Stomach (tissue), 9 donors: ENCODE measurements around the gene BABAM2. TPM values are rescaled to one million over a fixed set of nuclear protein-coding genes. Genes with fewer than 3 reads are reported as not detected.

Experiments
- DNase-seq, 2 donors: peaks; one replicate each; pipeline versions ENCODE4 v3.0.0 to v3.0.0-alpha.2; 2013 to 2019
- H3K27ac ChIP-seq, 5 donors: fragments of 200-600 bp in 4 of 5; sonication (generic) in 4 of 5; one replicate each; pipeline ENCODE4 v1.5.1; 2013 to 2019; ENCODE audit warnings: mild to moderate bottlenecking in 1 of 5, moderate library complexity in 1 of 5
- H3K27me3 ChIP-seq, 3 donors: fragments of 200-600 bp; sonication (generic); one replicate each; pipeline ENCODE4 v1.5.1; 2017 to 2019; ENCODE audit warnings: mixed run types in 1 of 3
- H3K36me3 ChIP-seq, 4 donors: fragments of 200-600 bp; sonication (generic); 1 replicate in 3 of 4; 2 replicates in 1 of 4; pipeline ENCODE4 v1.5.1; 2016 to 2019
- H3K4me1 ChIP-seq, 4 donors: fragments of 200-600 bp; sonication (generic); one replicate each; pipeline ENCODE4 v1.5.1; 2016 to 2019
- H3K4me3 ChIP-seq, 4 donors: fragments of 200-600 bp; sonication (generic) in 3 of 4; one replicate each; pipeline ENCODE4 v1.5.1; 2016 to 2019; ENCODE audit warnings: mild to moderate bottlenecking in 1 of 4
- H3K9me3 ChIP-seq, 4 donors: fragments of 200-600 bp; sonication (generic); one replicate each; pipeline ENCODE4 v1.5.1; 2016 to 2019
- EP300 ChIP-seq: sonication (generic); formaldehyde crosslinking; IDR thresholded peaks from one replicate; pipeline ENCODE4 v1.6.1; 2017; ENCODE audit warnings: antibody characterized with exemption
- POLR2A ChIP-seq, 4 donors: fragments of 450-650 bp; IDR thresholded peaks; one replicate each; pipeline ENCODE4 v1.6.1; 2016; ENCODE audit warnings: antibody characterized with exemption in 4 of 4, control low read depth in 2 of 4, mild to moderate bottlenecking in 1 of 4, moderate library complexity in 1 of 4
- POLR2AphosphoS5 ChIP-seq, 3 donors: sonication (generic); formaldehyde crosslinking; IDR thresholded peaks; one replicate each; pipeline ENCODE4 v1.6.1; 2016; ENCODE audit warnings: antibody characterized with exemption in 3 of 3
- WGBS, 5 donors: extraction: QIAGEN DNeasy Blood & Tissue Kit in 3 of 5; methylation state at CpG; one replicate each; pipeline versions ENCODE4 v1.1.5 to v1.1.7; 2013 to 2018; 5-methylcytosine and 5-hydroxymethylcytosine counted together
- intact Hi-C: fragments of 100-400 bp; cut with DNase I; formaldehyde crosslinking; loops from one replicate; pipeline ENCODE4 v1.15.1; 2023; ENCODE audit warnings: low total_unique reads
- polyA plus RNA-seq, 3 donors: library from polyadenylated mRNA; stranded (reverse); fragments of 200-250 nt; gene quantifications; one replicate each; pipeline ENCODE4 v1.2.3, GENCODE V29; 2013
- total RNA-seq, 5 donors: library from RNA; depleted of rRNA; stranded (reverse); fragments of >200 nt; gene quantifications; one replicate each; pipeline versions ENCODE4 v1.1.0 to v1.2.3, GENCODE V29; 2014 to 2016
- TF ChIP-seq, protein P1 (sequence below), 7 experiments: fragments of 450-650 bp in 4 of 7; fragments of 200-600 bp in 3 of 7; sonication (generic) in 3 of 7; IDR thresholded peaks; one replicate each; pipeline ENCODE4 v1.5.1; 2016 to 2019; ENCODE audit warnings: antibody characterized with exemption in 7 of 7, control low read depth in 2 of 7, mild to moderate bottlenecking in 1 of 7
- donor health status: healthy with polysubstance abuse.
- donor health status: Bipolar disorder and iron deficiency.
- donor health status: healthy.

Gene BABAM2
- total and polyA plus RNA-seq, 8 donors: 14.2 to 41.4 (median 22.8) TPM

DNA sequence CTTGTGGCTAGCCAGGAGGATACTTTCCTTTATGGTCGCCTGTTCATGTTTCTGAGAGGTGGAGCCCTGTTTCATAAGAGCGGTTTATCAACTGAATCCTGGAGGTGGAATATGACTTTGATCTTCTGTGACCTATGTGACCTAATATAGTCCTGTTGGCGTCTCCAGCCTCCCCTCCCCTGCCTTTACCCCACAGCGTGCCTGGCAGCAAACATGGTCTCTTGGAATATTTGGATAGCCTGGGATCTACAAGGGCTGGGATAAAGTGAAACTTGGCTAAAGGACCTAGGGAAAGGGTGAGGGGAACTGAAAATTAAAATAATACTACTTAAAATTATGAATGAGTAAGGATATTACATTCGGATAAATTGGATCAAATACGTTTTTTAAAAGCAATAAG, 246.0 kb downstream of the BABAM2 start:
- intact Hi-C loops: no loop called here
- Histone ChIP-seq H3K4me1 (peaks cover 7 to 43% (median 26%) of the 10 kb centered on the region in 4 donors), H3K4me3 (no peak overlapping the region), H3K36me3 (no peaks in the 10 kb centered on the region), H3K27me3 (no peaks in the 10 kb centered on the region), H3K27ac (peak overlapping the region in 4 of 5 donors; percentile 55 to 69 (median 57)), H3K9me3 (no peaks in the 10 kb centered on the region)
- WGBS, 5 donors: 63 to 79% (median 66%) methylated on average over 5 to 6 of the region's 6 CpGs
- TF ChIP-seq POLR2A (IDR thresholded peaks at IDR 0.05) (no peak), POLR2AphosphoS5 (IDR thresholded peaks at IDR 0.05) (no peak), EP300 (no peak)
- TF ChIP-seq, protein P1, sequence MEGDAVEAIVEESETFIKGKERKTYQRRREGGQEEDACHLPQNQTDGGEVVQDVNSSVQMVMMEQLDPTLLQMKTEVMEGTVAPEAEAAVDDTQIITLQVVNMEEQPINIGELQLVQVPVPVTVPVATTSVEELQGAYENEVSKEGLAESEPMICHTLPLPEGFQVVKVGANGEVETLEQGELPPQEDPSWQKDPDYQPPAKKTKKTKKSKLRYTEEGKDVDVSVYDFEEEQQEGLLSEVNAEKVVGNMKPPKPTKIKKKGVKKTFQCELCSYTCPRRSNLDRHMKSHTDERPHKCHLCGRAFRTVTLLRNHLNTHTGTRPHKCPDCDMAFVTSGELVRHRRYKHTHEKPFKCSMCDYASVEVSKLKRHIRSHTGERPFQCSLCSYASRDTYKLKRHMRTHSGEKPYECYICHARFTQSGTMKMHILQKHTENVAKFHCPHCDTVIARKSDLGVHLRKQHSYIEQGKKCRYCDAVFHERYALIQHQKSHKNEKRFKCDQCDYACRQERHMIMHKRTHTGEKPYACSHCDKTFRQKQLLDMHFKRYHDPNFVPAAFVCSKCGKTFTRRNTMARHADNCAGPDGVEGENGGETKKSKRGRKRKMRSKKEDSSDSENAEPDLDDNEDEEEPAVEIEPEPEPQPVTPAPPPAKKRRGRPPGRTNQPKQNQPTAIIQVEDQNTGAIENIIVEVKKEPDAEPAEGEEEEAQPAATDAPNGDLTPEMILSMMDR (IDR thresholded peaks at IDR 0.05): no peak
- no peak for DNase-seq

DNA sequence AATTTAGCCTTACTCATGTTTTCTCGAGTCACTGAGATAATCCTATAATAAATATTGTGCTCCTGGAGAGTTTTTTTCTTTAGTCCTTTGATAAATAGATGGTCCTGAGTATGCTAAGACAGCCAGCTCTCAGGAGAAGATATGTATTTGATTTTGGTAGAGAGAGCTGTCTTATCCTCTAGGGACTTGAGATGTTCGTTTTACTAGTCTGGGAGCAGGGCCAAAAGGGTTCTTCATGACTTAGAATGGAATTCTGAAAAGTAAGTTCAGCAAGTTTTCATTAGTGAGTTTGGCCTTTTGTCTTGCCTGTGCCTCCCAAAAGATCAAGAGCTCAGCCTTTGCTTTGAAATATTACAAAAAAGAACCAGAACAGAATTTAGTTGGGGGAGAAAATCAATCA, 246.7 kb downstream of the BABAM2 start:
- Histone ChIP-seq H3K27me3 (no peaks in the 10 kb centered on the region), H3K27ac (peak overlapping the region in 3 of 5 donors; percentile 55 to 69 (median 58)), H3K4me3 (no peak overlapping the region), H3K9me3 (no peaks in the 10 kb centered on the region), H3K36me3 (no peaks in the 10 kb centered on the region), H3K4me1 (peaks cover 7 to 43% (median 27%) of the 10 kb centered on the region in 4 donors)
- TF ChIP-seq POLR2AphosphoS5 (IDR thresholded peaks at IDR 0.05) (peak in 1 of 3 donors; percentile 10), POLR2A (IDR thresholded peaks at IDR 0.05) (no peak)
- TF ChIP-seq, protein P1 (IDR thresholded peaks at IDR 0.05): no peak
- WGBS, 5 donors: 21 to 33% (median 25%) methylated on average over 2 of the region's 2 CpGs
- peak in 1 of 2 donors; percentile 76 for DNase-seq
- intact Hi-C loops: no loop called here

DNA sequence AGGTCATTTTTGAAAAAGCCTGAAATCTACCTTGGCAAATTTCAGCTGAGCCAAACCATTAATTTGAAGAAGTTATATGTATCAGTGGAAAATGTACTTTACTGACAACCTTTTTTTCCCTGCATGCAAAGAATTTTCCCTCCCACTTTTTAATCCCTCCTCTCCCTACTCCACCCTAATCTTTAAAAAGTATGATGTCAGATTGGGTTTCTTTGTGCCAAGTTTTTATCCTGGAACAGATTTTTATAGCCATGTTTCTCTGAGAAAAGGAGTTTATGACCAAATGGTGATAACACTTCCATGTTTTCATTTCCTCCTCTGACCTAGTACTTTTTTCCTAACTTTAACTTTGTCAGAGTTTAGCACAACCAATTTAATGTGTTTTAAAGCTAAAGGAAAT, 251.9 kb downstream of the BABAM2 start:
- no peak overlapping the region for H3K4me3 ChIP-seq

DNA sequence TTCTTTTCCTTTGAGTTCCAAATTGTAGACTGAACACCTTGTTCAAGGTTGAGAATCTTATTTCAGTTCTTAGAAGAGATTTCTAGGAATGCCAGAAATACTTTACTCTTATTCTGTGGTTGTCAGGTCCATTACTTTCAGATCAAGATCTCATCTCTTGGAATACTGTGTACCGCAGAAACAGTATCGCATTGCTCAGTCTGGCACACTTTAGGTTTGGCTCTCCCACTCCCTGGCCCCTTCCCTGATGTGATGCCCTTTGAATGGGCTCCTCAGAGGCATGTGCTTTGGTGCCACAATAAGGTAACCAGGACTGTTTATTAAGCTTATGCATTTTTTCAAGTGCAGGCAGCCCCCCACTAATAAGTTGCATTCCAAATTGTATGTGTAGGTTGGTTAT, 257.5 kb downstream of the BABAM2 start:
- Histone ChIP-seq H3K27ac (no peak overlapping the region), H3K9me3 (no peaks in the 10 kb centered on the region), H3K27me3 (no peaks in the 10 kb centered on the region), H3K4me1 (no peaks in the 10 kb centered on the region), H3K4me3 (no peak overlapping the region), H3K36me3 (no peaks in the 10 kb centered on the region)
- TF ChIP-seq, protein P1 (IDR thresholded peaks at IDR 0.05): no peak
- no peak for TF ChIP-seq POLR2AphosphoS5 (IDR thresholded peaks at IDR 0.05)
- no peak for TF ChIP-seq EP300
- TF ChIP-seq POLR2A (IDR thresholded peaks at IDR 0.05): no peak
- no peak for DNase-seq
- 94 to 100% (median 96%) methylated on average over 2 of the region's 2 CpGs for WGBS, 5 donors
- intact Hi-C loops: no loop called here

More for the DNA sequence above, 251.9 kb downstream of the BABAM2 start:
- H3K27me3 ChIP-seq: no peaks in the 10 kb centered on the region
- H3K36me3 ChIP-seq: no peaks in the 10 kb centered on the region
- peaks cover 0 to 11% (median 3%) of the 10 kb centered on the region in 4 donors for H3K4me1 ChIP-seq
- TF ChIP-seq, protein P1 (IDR thresholded peaks at IDR 0.05): no peak
- TF ChIP-seq EP300 (no peak), POLR2AphosphoS5 (IDR thresholded peaks at IDR 0.05) (no peak), POLR2A (IDR thresholded peaks at IDR 0.05) (no peak)
- H3K9me3 ChIP-seq: no peaks in the 10 kb centered on the region
- DNase-seq: peak in 1 of 2 donors; percentile 38
- H3K27ac ChIP-seq: no peak overlapping the region
- intact Hi-C loops: no loop called here
